Naive thymus-derived CD8-positive, alpha-beta T cell (primary cell): ENCODE results near the gene STYXL1. TPM values are rescaled to one million over a fixed set of nuclear protein-coding genes. Genes with fewer than 3 reads are reported as not detected.
A peak's percentile ranks its signal among the peaks of the same experiment; 100 is the strongest.
"Not testable (repeated sequence)": the region's sequence is repeated elsewhere in the genome, so short reads cannot be mapped to it uniquely, and the experiment has no call there.

Experiments used
- ATAC-seq, 2 donors: fragments of 150-1000 bp; cut with Tn5 transposase in 1 of 2; sonication (Bioruptor Pico), chemical (Tn5 transposase) in 1 of 2; 1 replicate in 1 of 2; 2 replicates in 1 of 2; pipeline ENCODE4 v1.10.0; 2021; ENCODE audit warnings: mild to moderate bottlenecking in 2 of 2, moderate library complexity in 2 of 2
- POLR2A ChIA-PET: fragments of 350-600 bp; sonication (Branson Sonifier 250); formaldehyde crosslinking; loops from one replicate; lab custom pipeline; 2021; ENCODE audit warnings: antibody characterized with exemption; lab: Charles Lee
- DNase-seq, 10 donors: peaks; one replicate each; pipeline versions ENCODE4 v3.0.0 to v3.0.0-alpha.2; 2020 to 2022
- H3K27ac Mint-ChIP-seq, 10 donors: one replicate each; pipeline ENCODE4 v1.8.0; 2020 to 2022; ENCODE audit warnings: mild to moderate bottlenecking in 10 of 10, mixed read lengths in 10 of 10, moderate library complexity in 4 of 10, inconsistent platforms in 1 of 10
- H3K27me3 Mint-ChIP-seq, 5 donors: one replicate each; pipeline ENCODE4 v1.8.0; 2021 to 2022; ENCODE audit warnings: mixed read lengths in 5 of 5
- H3K36me3 Mint-ChIP-seq, 3 donors: one replicate each; pipeline ENCODE4 v1.8.0; 2020 to 2022; ENCODE audit warnings: mixed read lengths in 3 of 3, mild to moderate bottlenecking in 2 of 3, inconsistent platforms in 1 of 3
- H3K4me1 Mint-ChIP-seq, 4 donors: one replicate each; pipeline ENCODE4 v1.8.0; 2021 to 2022; ENCODE audit warnings: mixed read lengths in 4 of 4
- H3K4me3 Mint-ChIP-seq, 10 donors: one replicate each; pipeline ENCODE4 v1.8.0; 2020 to 2022; ENCODE audit warnings: mild to moderate bottlenecking in 10 of 10, mixed read lengths in 10 of 10, moderate library complexity in 6 of 10, inconsistent platforms in 1 of 10
- H3K9me3 Mint-ChIP-seq, 9 donors: one replicate each; pipeline ENCODE4 v1.8.0; 2020 to 2022; ENCODE audit warnings: mixed read lengths in 9 of 9, mild to moderate bottlenecking in 3 of 9, inconsistent platforms in 1 of 9, moderate library complexity in 1 of 9
- polyA plus RNA-seq, 3 donors: library from polyadenylated mRNA; unstranded; fragments of 300-500 nt; fragmentation: Illumina TruSeq; gene quantifications; one replicate each; pipeline ENCODE4 v1.2.3, GENCODE V29; 2021
- total RNA-seq, 8 experiments: library from RNA in 2 of 8; stranded (reverse) in 2 of 8; gene quantifications; one replicate each; pipeline ENCODE4 v1.2.3 and lab custom pipeline; 2021 to 2026

The STYXL1 gene
- total and polyA plus RNA-seq, 5 experiments from 2014 or later, result 21.8 to 61.9 (median 52.7) TPM

DNA sequence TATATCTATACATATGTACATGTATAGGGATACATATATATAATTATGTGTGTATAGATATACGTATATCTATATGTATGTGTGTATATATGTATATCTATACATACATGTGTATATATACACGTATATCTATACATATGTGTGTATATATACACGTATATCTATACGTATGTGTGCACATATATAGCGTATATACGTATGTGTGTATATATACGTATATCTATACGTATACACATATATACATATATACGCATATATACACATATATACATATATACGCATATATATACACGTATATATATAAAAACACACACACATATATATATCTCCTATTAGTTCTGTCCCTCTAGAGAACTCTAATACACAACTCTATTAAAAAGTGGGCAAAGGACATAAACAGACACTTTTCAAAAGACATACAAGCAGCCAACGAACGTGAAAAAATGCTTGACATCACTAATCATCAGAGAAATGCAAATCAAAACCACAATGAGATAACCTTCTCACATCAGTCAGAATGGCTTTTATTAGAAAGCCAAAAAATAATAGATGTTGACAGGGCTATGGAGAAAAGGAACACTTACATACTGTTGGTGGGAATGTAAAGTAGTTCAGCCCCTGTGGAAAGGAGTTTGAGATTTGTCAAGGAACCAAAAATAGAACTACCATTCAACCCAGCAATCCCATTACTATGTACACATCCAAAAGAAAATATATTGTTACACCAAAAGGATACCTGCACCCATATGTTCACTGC is 31.4 kb downstream of the STYXL1 start:
- Mint-ChIP-seq H3K27me3 (peaks cover 0 to 3% (median 0%) of the 10 kb centered on the region in 5 donors), H3K4me1 (peaks cover 4 to 15% (median 8%) of the 10 kb centered on the region in 4 donors), H3K36me3 (peaks cover 4 to 67% (median 45%) of the 10 kb centered on the region in 3 donors), H3K27ac (no peak overlapping the region), H3K9me3 (no peaks in the 10 kb centered on the region), H3K4me3 (no peak overlapping the region)
- DNase-seq (no peak), ATAC-seq (no peak)
- POLR2A ChIA-PET, result no interaction called here

DNA sequence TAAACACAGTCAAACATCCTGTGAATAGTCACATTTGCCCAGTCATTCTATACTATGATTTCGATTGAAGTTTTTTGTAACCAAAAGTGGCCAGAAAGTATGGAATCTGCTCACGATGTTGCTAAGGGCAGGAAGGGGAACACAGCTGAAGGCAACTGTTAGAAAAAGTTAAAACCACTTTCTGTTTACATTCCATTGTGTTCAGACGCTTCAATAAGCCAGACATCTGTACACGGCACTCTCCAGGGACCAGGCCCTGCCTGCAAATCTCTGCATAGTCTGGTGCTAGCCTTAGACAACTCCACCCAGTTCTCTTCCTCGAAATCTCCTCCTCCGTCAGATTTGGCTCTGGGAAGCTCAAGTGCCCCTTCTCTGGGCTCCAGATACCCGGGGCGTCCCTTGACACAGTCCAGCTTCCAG is 36.3 kb downstream of the STYXL1 start:
- H3K36me3 Mint-ChIP-seq, result peaks cover 0 to 39% (median 32%) of the 10 kb centered on the region in 3 donors
- no peaks in the 10 kb centered on the region for H3K9me3 Mint-ChIP-seq
- no peak overlapping the region for H3K4me3 Mint-ChIP-seq
- POLR2A ChIA-PET, result interaction anchor here (1.1 to 1.2 kb wide), 2 partner anchors 18 to 133 kb away, joined by 3 read pairs; partner anchors contain the start of gene RHBDD2
- H3K27ac Mint-ChIP-seq, result no peak overlapping the region
- DNase-seq (no peak), ATAC-seq (no peak)
- H3K27me3 Mint-ChIP-seq, result peaks cover 0 to 5% (median 0%) of the 10 kb centered on the region in 5 donors
- peaks cover 18 to 40% (median 31%) of the 10 kb centered on the region in 4 donors for H3K4me1 Mint-ChIP-seq

DNA sequence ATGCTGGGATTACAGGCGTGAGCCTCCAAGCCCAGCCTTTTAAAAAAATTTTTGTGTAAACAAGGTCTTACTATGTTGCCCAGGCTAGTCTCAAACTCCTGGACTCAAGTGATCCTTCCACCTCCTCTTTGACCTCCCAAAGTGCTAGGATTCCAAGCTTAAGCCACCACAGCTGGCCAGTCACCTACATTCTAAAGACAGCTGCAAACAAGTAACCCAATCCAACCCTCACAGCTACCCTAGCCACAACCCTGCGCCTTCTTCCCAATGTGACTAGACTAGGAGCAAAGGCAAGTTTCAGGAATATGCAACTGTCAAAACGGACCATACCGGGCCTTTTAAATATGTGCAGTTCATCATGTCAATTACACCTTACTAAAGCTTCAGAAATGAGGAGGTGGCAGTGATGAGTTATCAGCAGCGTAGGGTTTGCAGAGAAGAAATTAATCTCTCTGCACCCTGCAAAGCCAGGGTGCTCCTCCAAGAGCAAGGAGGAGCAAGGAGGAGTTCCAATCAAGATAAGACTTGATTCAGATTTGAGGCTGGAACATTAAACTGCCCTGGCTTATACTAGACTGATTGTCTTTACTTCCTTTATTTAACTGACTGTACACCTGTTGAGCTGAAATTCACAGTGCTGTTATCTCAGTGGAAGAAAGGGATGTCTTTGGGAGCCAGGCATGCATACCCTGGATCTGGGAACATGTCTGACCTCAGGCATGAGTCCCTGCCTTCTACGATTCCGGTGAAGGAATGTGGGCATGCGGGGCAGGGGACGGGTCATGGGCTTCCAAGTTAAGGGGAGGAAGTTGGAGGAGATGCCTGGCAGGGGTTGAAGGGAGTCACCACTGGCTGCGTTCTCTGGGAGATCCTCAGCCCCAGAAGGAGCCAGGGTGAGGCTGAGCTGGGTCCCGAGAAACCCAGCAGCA is 37.9 kb downstream of the STYXL1 start:
- DNase-seq, result no peak
- Mint-ChIP-seq H3K9me3 (no peaks in the 10 kb centered on the region), H3K4me3 (peak overlapping the region in 9 of 10 donors; percentile 61 to 89 (median 74)), H3K27me3 (peaks cover 0 to 5% (median 0%) of the 10 kb centered on the region in 5 donors), H3K4me1 (peaks cover 18 to 40% (median 31%) of the 10 kb centered on the region in 4 donors), H3K36me3 (peaks cover 0 to 40% (median 30%) of the 10 kb centered on the region in 3 donors), H3K27ac (peak overlapping the region in 6 of 10 donors; percentile 9 to 88 (median 78))
- ATAC-seq, result no peak
- POLR2A ChIA-PET, result interaction anchor here (1.1 to 1.6 kb wide), 4 partner anchors 10 to 131 kb away, joined by 3 to 5 read pairs (median 3); partner anchors contain the start of gene RHBDD2

DNA sequence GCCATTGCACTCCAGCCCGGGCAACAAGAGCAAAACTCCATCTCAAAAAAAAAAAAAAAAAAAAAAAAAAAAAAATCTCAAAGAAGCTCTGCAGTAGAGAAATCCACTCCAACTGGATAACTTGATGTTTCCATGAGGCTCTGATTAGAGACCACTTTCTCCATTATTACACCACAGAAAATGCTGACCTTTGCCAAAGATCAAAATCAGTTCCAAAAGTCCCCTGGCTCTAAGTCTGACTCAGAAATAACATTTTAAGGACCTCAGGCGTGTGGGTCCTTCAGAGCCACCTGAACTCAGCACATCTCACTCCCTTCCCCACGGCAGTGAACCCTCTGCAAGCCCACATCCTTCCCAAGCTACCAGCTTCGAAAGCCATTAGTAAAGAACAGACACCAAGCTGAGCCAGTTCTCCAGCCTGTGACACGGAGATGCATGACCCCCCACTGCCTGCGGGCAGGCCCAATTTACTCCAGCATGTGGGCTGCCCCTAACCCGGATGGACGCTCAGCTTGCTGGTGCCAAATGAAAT is 39.6 kb downstream of the STYXL1 start:
- DNase-seq, result peak in 2 of 10 donors; percentile 10 to 15
- peak in 1 of 2 donors; percentile 43 for ATAC-seq
- Mint-ChIP-seq H3K9me3 (no peaks in the 10 kb centered on the region), H3K4me1 (peaks cover 18 to 40% (median 31%) of the 10 kb centered on the region in 4 donors), H3K27ac (peak overlapping the region in 6 of 10 donors; percentile 16 to 88 (median 78)), H3K27me3 (peaks cover 0 to 2% (median 0%) of the 10 kb centered on the region in 5 donors), H3K4me3 (peak overlapping the region; percentile 11 to 77 (median 70)), H3K36me3 (peaks cover 0 to 38% (median 26%) of the 10 kb centered on the region in 3 donors)
- POLR2A ChIA-PET, result interaction anchor here (1.6 kb wide), 1 partner anchor 12 kb away, joined by 3 read pairs; no protein-coding TSS in a partner anchor

DNA sequence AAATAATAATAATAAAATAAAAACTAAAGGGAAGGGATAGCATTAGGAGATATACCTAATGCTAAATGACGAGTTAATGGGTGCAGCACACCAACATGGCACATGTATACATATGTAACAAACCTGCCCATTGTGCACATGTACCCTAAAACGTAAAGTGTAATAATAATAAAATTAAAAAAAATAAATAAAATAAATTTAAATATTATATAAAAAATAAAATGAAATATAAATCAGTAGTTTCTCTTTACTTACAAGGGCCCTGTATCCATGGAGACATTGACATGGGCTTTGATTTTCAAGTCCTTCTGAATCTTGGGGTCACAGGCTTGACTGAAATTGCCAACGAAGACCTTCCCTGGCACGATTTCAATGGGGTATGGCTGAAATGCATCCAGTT is 42.8 kb downstream of the STYXL1 start:
- POLR2A ChIA-PET, result interaction anchor here (0.6 kb wide), 1 partner anchor 19 kb away, joined by 3 read pairs; no protein-coding TSS in a partner anchor
- not testable (repeated sequence) for H3K27me3 Mint-ChIP-seq, ATAC-seq, DNase-seq, H3K9me3 Mint-ChIP-seq, H3K4me3 Mint-ChIP-seq, H3K27ac Mint-ChIP-seq
- Mint-ChIP-seq H3K36me3 (peaks cover 0 to 39% (median 11%) of the 10 kb centered on the region in 3 donors), H3K4me1 (peaks cover 15 to 21% (median 20%) of the 10 kb centered on the region in 4 donors)

DNA sequence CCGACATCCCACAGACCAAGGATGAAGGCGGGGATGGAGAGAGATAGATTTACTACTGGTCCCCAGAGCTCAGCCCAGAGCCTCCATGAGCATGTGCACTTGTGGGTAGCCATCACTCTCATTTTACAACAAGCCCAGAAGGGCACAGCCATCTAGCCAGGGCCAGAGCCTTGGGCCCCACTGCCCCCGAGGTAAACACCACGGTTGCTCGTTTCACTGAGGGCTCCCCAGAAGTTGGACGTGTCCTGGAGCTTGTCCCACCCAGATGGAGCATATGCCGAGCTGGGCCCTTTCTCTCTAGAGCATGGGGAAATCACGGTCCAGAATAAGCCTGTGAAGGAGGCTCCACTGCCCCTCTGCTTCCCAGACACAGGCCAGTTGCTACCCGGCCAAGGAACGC is 44.4 kb downstream of the STYXL1 start:
- no peak overlapping the region for H3K27ac Mint-ChIP-seq
- peaks cover 0 to 49% (median 14%) of the 10 kb centered on the region in 3 donors for H3K36me3 Mint-ChIP-seq
- H3K27me3 Mint-ChIP-seq, result no peaks in the 10 kb centered on the region
- no peak overlapping the region for H3K4me3 Mint-ChIP-seq
- H3K9me3 Mint-ChIP-seq, result no peaks in the 10 kb centered on the region
- no peak for DNase-seq
- ATAC-seq, result no peak
- POLR2A ChIA-PET, result no interaction called here
- peaks cover 3 to 7% (median 4%) of the 10 kb centered on the region in 4 donors for H3K4me1 Mint-ChIP-seq

DNA sequence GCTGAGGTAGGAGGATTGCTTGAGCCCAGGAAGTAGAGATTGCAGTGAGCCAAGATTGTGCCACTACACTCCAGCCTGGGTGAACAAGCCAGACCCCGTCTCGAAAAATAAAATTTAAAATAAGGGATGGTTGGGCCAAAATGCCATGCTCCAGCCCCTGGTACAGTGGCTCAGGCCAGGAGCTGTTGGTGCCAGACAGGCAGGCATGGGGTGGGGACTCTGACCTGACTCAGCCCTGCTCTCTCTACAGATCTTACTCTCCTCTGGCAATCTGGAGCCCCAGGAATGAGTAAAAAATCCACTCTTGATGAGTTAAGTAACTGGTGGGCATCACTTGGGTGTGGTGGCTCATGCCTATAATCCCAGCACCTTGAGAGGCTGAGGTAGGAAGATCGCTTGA is 45.0 kb downstream of the STYXL1 start:
- Mint-ChIP-seq H3K27ac (no peak overlapping the region), H3K4me3 (no peak overlapping the region), H3K27me3 (no peaks in the 10 kb centered on the region), H3K4me1 (peaks cover 0 to 3% (median 0%) of the 10 kb centered on the region in 4 donors), H3K9me3 (no peaks in the 10 kb centered on the region), H3K36me3 (peaks cover 0 to 47% (median 14%) of the 10 kb centered on the region in 3 donors)
- no peak for DNase-seq
- no peak for ATAC-seq
- POLR2A ChIA-PET, result no interaction called here

DNA sequence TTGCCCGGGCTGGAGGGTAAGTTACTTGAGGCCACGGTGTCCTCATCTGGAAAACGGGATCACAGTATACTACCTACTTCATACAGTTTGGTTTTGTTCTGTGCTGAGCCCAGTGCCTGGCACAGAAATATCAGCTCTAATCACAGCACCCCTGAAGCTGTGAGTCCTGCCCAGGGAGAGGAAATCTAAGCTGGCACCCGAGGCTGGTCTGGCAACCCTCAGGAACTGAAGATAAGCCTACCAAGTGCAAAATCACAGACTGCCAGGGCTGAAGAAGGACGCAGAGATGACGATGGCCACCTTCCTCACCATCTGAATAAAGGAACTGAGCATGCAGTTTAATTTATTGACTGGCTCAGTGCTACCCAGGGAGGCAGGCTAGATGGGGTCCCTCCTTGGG is 45.7 kb downstream of the STYXL1 start:
- Mint-ChIP-seq H3K4me3 (no peak overlapping the region), H3K36me3 (peaks cover 0 to 47% (median 14%) of the 10 kb centered on the region in 3 donors), H3K27me3 (no peaks in the 10 kb centered on the region), H3K9me3 (no peaks in the 10 kb centered on the region), H3K4me1 (peaks cover 3 to 9% (median 4%) of the 10 kb centered on the region in 4 donors), H3K27ac (no peak overlapping the region)
- no peak for ATAC-seq
- POLR2A ChIA-PET, result no interaction called here
- DNase-seq, result no peak

DNA sequence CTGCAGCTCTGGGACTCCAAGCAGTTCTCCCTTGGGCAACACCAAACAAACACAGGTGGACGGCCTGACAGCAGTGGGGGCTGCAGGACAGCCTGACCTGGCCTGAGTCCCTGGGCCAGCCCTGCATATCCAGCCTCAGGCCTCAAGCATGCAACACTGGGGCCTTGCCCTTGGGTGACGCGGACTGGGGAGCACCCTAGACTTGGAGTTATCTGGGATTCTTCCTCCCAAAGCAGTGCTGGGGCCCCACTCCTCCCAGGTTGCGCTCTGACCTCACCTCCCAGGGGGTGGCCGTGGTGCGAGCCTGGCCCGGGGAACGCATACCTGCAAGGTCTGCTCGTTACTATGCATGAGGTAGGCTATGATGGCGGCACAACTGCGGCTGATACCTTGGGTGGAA is 47.2 kb downstream of the STYXL1 start:
- no peak overlapping the region for H3K27ac Mint-ChIP-seq
- H3K4me3 Mint-ChIP-seq, result no peak overlapping the region
- POLR2A ChIA-PET, result no interaction called here
- ATAC-seq, result no peak
- no peak for DNase-seq
- H3K27me3 Mint-ChIP-seq, result no peaks in the 10 kb centered on the region
- H3K9me3 Mint-ChIP-seq, result no peaks in the 10 kb centered on the region
- H3K4me1 Mint-ChIP-seq, result peaks cover 6 to 22% (median 12%) of the 10 kb centered on the region in 4 donors
- H3K36me3 Mint-ChIP-seq, result peaks cover 0 to 43% (median 14%) of the 10 kb centered on the region in 3 donors

DNA sequence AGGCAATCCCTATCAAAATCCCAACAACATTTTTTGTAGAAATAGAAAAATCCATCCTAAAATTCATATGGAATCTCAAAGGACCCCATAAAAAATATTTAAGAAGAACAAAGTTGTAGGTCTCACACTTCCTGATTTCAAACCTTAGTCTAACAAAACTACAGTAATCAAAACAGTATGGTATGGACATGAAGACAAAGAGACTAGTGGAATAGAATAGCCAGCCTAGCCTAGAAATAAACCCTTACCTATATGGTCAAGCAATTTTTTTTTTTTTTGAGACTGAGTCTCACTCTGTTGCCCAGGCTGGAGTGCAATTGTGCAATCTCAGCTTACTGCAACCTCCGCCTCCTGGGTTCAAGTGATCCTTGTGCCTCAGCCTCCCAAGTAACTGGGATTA is 49.8 kb downstream of the STYXL1 start:
- H3K27ac Mint-ChIP-seq, result no peak overlapping the region

DNA sequence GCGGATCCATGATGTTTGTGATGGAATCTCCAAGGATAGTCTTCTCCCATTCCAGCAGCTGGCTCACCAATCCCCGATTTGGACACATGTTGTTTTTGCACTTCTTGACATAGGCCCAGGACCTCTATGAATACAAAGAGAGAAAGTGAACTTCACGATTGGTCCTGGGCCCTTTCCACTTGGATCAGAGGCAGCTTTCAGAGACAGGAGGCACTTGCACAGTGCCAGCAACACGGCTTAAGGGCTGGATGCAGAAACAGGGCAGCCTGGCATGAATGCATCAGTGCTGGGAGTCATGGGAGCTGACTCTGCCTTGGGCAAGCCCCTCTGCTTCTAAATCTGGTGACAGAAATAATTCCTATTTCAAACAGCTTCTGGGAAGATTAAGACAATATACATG is 51.3 kb downstream of the STYXL1 start:
- H3K36me3 Mint-ChIP-seq, result peaks cover 0 to 19% (median 3%) of the 10 kb centered on the region in 3 donors
- ATAC-seq, result no peak
- H3K9me3 Mint-ChIP-seq, result no peaks in the 10 kb centered on the region
- no peak for DNase-seq
- no peaks in the 10 kb centered on the region for H3K27me3 Mint-ChIP-seq
- peaks cover 6 to 33% (median 22%) of the 10 kb centered on the region in 4 donors for H3K4me1 Mint-ChIP-seq
- POLR2A ChIA-PET, result interaction anchor here (0.6 kb wide), 1 partner anchor 119 kb away, joined by 4 read pairs; no protein-coding TSS in a partner anchor
- peak overlapping the region in 1 of 10 donors; percentile 26 for H3K4me3 Mint-ChIP-seq
- H3K27ac Mint-ChIP-seq, result no peak overlapping the region

More for the DNA sequence above, 49.8 kb downstream of the STYXL1 start:
- H3K36me3 Mint-ChIP-seq, result peaks cover 0 to 27% (median 3%) of the 10 kb centered on the region in 3 donors
- no peak overlapping the region for H3K4me3 Mint-ChIP-seq
- H3K27me3 Mint-ChIP-seq, result no peaks in the 10 kb centered on the region
- DNase-seq (no peak), ATAC-seq (no peak)
- peaks cover 6 to 33% (median 18%) of the 10 kb centered on the region in 4 donors for H3K4me1 Mint-ChIP-seq
- POLR2A ChIA-PET, result no interaction called here
- no peaks in the 10 kb centered on the region for H3K9me3 Mint-ChIP-seq

DNA sequence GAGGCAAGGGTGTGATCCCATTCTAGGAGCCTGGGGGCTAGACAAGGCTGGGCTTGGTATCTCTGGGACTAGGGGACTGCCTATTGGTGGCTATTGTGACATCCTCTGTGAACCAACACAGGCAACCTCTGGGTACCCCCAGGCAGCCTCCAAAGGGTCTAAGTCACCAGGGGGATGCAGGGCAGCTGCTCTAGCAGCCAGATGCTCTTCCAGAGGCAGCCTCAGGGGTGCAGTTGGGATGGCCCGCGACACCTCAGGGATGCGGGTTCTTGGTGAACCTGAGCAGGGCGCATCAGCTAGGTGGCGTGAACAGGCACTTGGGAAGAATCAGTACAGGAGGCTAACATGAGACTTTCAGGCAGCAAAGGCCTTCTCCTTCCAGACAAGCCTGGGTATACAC is 51.8 kb downstream of the STYXL1 start:
- Mint-ChIP-seq H3K27ac (peak overlapping the region in 1 of 10 donors; percentile 53), H3K27me3 (no peaks in the 10 kb centered on the region), H3K9me3 (no peaks in the 10 kb centered on the region), H3K4me1 (peaks cover 7 to 33% (median 22%) of the 10 kb centered on the region in 4 donors), H3K36me3 (peaks cover 0 to 16% (median 3%) of the 10 kb centered on the region in 3 donors), H3K4me3 (peak overlapping the region in 8 of 10 donors; percentile 12 to 70 (median 54))
- POLR2A ChIA-PET, result interaction anchor here (1.8 kb wide), 1 partner anchor 51 kb away, joined by 7 read pairs; the partner anchor contains the start of genes MDH2 and STYXL1
- no peak for DNase-seq
- ATAC-seq, result no peak
